ENCODE measurements around the gene GLI1.
"Not testable (repeated sequence)": the region's sequence is repeated elsewhere in the genome, so short reads cannot be mapped to it uniquely, and the experiment has no call there.

Gene GLI1

GRCh38 chr12:57490126-57490525 is 30.5 kb downstream of the GLI1 start:
- no peak for TF ChIP-seq CTCF (IDR thresholded peaks at IDR 0.05; ENCODE audit: low read depth, low read length)
- no peak overlapping the region for H3K4me3 ChIP-seq (replicated peaks in 1 of 2; ENCODE audit: low read depth in 2 of 2, low read length in 2 of 2)
- DNase-seq (ENCODE audit: low read depth in 2 of 2) = no peak

GRCh38 chr12:57491393-57492280 is 32.1 kb downstream of the GLI1 start:
- DNase-seq (ENCODE audit: low read depth in 2 of 2) = no peak
- peak; percentile 15 for TF ChIP-seq CTCF (IDR thresholded peaks at IDR 0.05; ENCODE audit: low read depth, low read length)
- no peak overlapping the region for H3K4me3 ChIP-seq (replicated peaks in 1 of 2; ENCODE audit: low read depth in 2 of 2, low read length in 2 of 2)

- DNase-seq (ENCODE audit: low read depth in 2 of 2) = not testable (repeated sequence)
Measured at GRCh38 chr12:57495051-57495701, 35.6 kb downstream of the GLI1 start.

GRCh38 chr12:57496822-57497221 is 37.2 kb downstream of the GLI1 start:
- DNase-seq (ENCODE audit: low read depth in 2 of 2) = no peak
- TF ChIP-seq CTCF (IDR thresholded peaks at IDR 0.05; ENCODE audit: low read depth, low read length) = no peak
- H3K4me3 ChIP-seq (replicated peaks in 1 of 2; ENCODE audit: low read depth in 2 of 2, low read length in 2 of 2) = no peak overlapping the region

More at GRCh38 chr12:57495051-57495701, 35.6 kb downstream of the GLI1 start:
- not testable (repeated sequence) for H3K4me3 ChIP-seq (replicated peaks in 1 of 2; ENCODE audit: low read depth in 2 of 2, low read length in 2 of 2)

- H3K4me3 ChIP-seq (replicated peaks in 1 of 2; ENCODE audit: low read depth in 2 of 2, low read length in 2 of 2) = no peak overlapping the region
- DNase-seq (ENCODE audit: low read depth in 2 of 2) = no peak
- no peak for TF ChIP-seq CTCF (IDR thresholded peaks at IDR 0.05; ENCODE audit: low read depth, low read length)
Measured at GRCh38 chr12:57497223-57498131, 37.9 kb downstream of the GLI1 start.

- TF ChIP-seq CTCF (IDR thresholded peaks at IDR 0.05; ENCODE audit: low read depth, low read length) = peak; percentile 7
Measured at GRCh38 chr12:57498132-57498502, 38.5 kb downstream of the GLI1 start.

More at GRCh38 chr12:57498132-57498502, 38.5 kb downstream of the GLI1 start:
- no peak for DNase-seq (ENCODE audit: low read depth in 2 of 2)
- H3K4me3 ChIP-seq (replicated peaks in 1 of 2; ENCODE audit: low read depth in 2 of 2, low read length in 2 of 2) = no peak overlapping the region
